ENCODE data around the gene CDPF1. TPM values are rescaled to one million over a fixed set of nuclear protein-coding genes. Genes with fewer than 3 reads are reported as not detected.
"Not testable (repeated sequence)": the region's sequence is repeated elsewhere in the genome, so short reads cannot be mapped to it uniquely, and the experiment has no call there.

Gene CDPF1
- total RNA-seq, 1 donor from 2014 or later: 6.7 TPM

DNA sequence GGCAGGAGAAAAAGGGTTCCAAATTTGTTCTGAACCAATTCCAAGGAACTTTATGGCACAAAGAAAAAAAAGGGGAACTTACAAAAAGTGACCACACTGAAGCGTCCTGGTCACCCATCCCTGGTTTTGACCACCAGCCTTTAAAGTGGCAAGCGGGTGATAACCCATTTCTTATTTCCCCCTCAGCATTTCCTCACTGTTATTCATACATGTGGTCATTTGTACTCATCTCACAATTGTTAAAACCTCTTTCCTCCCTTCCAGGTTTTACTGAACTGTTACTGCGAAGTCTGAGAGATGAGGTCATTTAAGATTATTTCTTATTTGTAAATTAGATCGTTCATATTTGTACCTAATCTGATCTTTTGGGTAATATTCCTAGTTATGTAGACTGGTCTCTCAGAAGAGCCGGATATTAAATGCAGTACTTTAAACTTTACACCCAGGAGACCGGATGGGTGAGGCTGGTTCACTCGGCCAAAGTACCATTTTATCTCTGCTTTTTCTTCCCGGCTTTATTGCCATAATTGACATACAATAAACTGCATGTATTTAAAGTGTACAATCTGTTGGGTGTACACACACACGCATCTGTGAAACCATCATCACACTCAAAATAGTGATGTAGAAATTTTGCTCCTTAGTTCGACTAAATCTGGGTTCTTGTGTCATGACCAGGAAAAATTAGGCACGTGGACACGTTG is 47.0 kb downstream of the CDPF1 start:
- Histone ChIP-seq H3K4me3 (no peak overlapping the region), H2AFZ (replicated peaks) (no peak overlapping the region), H3F3A (ENCODE audit: low read depth) (no peaks in the 10 kb centered on the region), H3K4me2 (no peak overlapping the region), H3K27me3 (no peaks in the 10 kb centered on the region), H3K36me3 (no peaks in the 10 kb centered on the region), H3K79me2 (ENCODE audit: low read depth) (no peaks in the 10 kb centered on the region), H3K9ac (no peak overlapping the region), H3K4me1 (no peaks in the 10 kb centered on the region), H3K27ac (no peak overlapping the region), H3K9me3 (ENCODE audit: low read depth) (no peaks in the 10 kb centered on the region), H4K20me1 (ENCODE audit: low read depth) (no peaks in the 10 kb centered on the region)
- peak overlapping the region; percentile 7 for H3K27ac Mint-ChIP-seq
- DNase-seq (ENCODE audit: low spot score): no peak
- no peaks in the 10 kb centered on the region for H3K9me3 Mint-ChIP-seq
- H3K27me3 Mint-ChIP-seq (ENCODE audit: insufficient read depth, low read depth): no peaks in the 10 kb centered on the region
- TF ChIP-seq EZH2 (IDR thresholded peaks at IDR 0.05) (no peak), EZH2phosphoT487 (IDR thresholded peaks at IDR 0.05) (no peak)
- TF ChIP-seq, protein P1, sequence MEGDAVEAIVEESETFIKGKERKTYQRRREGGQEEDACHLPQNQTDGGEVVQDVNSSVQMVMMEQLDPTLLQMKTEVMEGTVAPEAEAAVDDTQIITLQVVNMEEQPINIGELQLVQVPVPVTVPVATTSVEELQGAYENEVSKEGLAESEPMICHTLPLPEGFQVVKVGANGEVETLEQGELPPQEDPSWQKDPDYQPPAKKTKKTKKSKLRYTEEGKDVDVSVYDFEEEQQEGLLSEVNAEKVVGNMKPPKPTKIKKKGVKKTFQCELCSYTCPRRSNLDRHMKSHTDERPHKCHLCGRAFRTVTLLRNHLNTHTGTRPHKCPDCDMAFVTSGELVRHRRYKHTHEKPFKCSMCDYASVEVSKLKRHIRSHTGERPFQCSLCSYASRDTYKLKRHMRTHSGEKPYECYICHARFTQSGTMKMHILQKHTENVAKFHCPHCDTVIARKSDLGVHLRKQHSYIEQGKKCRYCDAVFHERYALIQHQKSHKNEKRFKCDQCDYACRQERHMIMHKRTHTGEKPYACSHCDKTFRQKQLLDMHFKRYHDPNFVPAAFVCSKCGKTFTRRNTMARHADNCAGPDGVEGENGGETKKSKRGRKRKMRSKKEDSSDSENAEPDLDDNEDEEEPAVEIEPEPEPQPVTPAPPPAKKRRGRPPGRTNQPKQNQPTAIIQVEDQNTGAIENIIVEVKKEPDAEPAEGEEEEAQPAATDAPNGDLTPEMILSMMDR (IDR thresholded peaks at IDR 0.05): no peak
- H3K36me3 Mint-ChIP-seq: peaks cover 9% of the 10 kb centered on the region
- H3K4me1 Mint-ChIP-seq: peaks cover 6% of the 10 kb centered on the region
- H3K4me3 Mint-ChIP-seq: no peak overlapping the region

DNA sequence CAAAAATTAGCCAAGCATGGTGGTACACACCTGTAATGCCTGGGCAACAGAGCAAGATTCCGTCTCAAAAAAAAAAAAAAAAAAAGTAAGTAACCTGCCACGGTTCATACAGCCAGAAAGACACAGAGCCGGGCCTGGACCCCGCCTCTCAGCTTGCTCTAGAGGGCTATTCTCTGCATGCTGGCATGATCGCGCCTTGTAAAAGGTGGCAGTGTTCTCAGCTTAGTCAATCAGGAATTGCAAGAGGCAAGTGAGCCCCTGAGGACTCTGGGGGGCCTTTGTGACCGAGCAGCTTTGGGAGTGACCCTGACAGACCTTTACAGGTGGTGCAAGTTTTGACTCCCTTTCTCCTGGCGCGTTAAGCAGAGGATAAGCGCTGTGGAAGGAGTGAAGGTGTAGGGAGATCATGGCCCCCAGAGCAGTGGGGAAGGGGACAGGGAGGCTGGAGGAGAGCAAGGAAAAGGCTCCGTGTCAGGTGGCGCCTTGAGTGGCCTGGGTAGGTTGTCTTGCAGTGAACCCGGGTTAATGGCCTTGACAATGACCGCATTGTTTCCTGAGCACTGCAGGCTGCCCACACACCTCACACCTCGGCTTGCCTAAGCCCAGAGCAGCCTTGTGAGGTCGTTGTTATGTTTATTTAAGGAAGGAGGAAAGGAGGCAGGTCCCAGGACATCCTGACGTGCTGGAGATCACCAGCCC is 48.9 kb downstream of the CDPF1 start:
- Mint-ChIP-seq H3K4me3 (no peak overlapping the region), H3K27me3 (ENCODE audit: insufficient read depth, low read depth) (no peaks in the 10 kb centered on the region), H3K36me3 (peaks cover 9% of the 10 kb centered on the region), H3K4me1 (peaks cover 6% of the 10 kb centered on the region), H3K9me3 (no peaks in the 10 kb centered on the region), H3K27ac (no peak overlapping the region)
- Histone ChIP-seq H3K27ac (no peak overlapping the region), H4K20me1 (ENCODE audit: low read depth) (no peaks in the 10 kb centered on the region), H3K9me3 (ENCODE audit: low read depth) (no peaks in the 10 kb centered on the region), H3F3A (ENCODE audit: low read depth) (no peaks in the 10 kb centered on the region), H3K4me2 (no peak overlapping the region), H3K27me3 (no peaks in the 10 kb centered on the region), H3K36me3 (no peaks in the 10 kb centered on the region), H2AFZ (replicated peaks) (no peak overlapping the region), H3K4me1 (no peaks in the 10 kb centered on the region), H3K79me2 (ENCODE audit: low read depth) (no peaks in the 10 kb centered on the region), H3K9ac (no peak overlapping the region), H3K4me3 (no peak overlapping the region)
- peak; percentile 14 for DNase-seq (ENCODE audit: low spot score)
- no peak for TF ChIP-seq EZH2 (IDR thresholded peaks at IDR 0.05)
- no peak for TF ChIP-seq EZH2phosphoT487 (IDR thresholded peaks at IDR 0.05)

DNA sequence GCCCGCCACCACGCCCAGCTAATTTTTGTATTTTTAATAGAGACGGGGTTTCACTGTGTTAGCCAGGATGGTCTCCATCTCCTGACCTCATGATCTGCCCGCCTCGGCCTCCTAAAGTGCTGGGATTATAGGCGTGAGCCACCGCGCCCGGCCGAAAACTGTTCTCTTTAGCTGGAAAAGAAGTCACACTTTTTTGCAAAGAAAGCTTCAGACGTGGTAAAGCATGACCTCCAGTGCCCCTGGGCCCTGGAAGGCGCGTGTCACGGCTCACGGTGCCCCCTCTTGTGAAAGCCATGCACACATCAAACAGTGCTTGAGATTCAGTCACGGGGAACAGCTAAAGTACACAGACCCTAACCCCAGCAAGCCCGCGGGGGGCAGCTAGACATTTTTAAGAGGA is 51.3 kb downstream of the CDPF1 start:
- not testable (repeated sequence) for H3K4me3 Mint-ChIP-seq; H3K9me3 ChIP-seq (ENCODE audit: low read depth); H3K27me3 Mint-ChIP-seq (ENCODE audit: insufficient read depth, low read depth); H4K20me1 ChIP-seq (ENCODE audit: low read depth); H3K9ac ChIP-seq; H3K4me2 ChIP-seq; H3K4me1 Mint-ChIP-seq; H3K36me3 ChIP-seq; H3K9me3 Mint-ChIP-seq; H3K27ac Mint-ChIP-seq; H2AFZ ChIP-seq (replicated peaks); H3K79me2 ChIP-seq (ENCODE audit: low read depth); H3F3A ChIP-seq (ENCODE audit: low read depth); H3K36me3 Mint-ChIP-seq; H3K27ac ChIP-seq; H3K27me3 ChIP-seq; DNase-seq (ENCODE audit: low spot score); H3K4me1 ChIP-seq; H3K4me3 ChIP-seq

DNA sequence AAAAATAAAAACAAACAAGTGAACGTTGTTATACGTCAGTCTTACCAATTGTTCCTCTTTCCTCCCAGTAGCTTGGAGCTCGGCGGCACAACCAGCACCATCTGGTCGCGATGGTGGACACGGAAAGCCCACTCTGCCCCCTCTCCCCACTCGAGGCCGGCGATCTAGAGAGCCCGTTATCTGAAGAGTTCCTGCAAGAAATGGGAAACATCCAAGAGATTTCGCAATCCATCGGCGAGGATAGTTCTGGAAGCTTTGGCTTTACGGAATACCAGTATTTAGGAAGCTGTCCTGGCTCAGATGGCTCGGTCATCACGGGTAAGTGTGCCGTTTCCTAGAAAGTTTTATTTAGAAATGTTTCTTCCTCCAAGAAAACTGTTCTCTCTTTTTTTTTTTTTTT is 51.8 kb downstream of the CDPF1 start:
- Histone ChIP-seq H3K27me3 (no peaks in the 10 kb centered on the region), H3K27ac (no peak overlapping the region), H3K9me3 (ENCODE audit: low read depth) (no peaks in the 10 kb centered on the region), H3K9ac (no peak overlapping the region), H2AFZ (replicated peaks) (no peak overlapping the region), H3K36me3 (no peaks in the 10 kb centered on the region), H3K4me3 (no peak overlapping the region), H3K4me1 (no peaks in the 10 kb centered on the region), H4K20me1 (ENCODE audit: low read depth) (no peaks in the 10 kb centered on the region), H3K79me2 (ENCODE audit: low read depth) (no peaks in the 10 kb centered on the region), H3K4me2 (no peak overlapping the region), H3F3A (ENCODE audit: low read depth) (no peaks in the 10 kb centered on the region)
- Mint-ChIP-seq H3K27me3 (ENCODE audit: insufficient read depth, low read depth) (no peaks in the 10 kb centered on the region), H3K4me1 (peaks cover 6% of the 10 kb centered on the region), H3K9me3 (no peaks in the 10 kb centered on the region), H3K27ac (no peak overlapping the region), H3K4me3 (no peak overlapping the region), H3K36me3 (peaks cover 5% of the 10 kb centered on the region)
- no peak for DNase-seq (ENCODE audit: low spot score)
- TF ChIP-seq EZH2 (IDR thresholded peaks at IDR 0.05): no peak
- TF ChIP-seq, protein P1 (IDR thresholded peaks at IDR 0.05): no peak

Data from neural progenitor cell (in vitro differentiated cells).